ENCODE measurements around the gene KRT36. TPM values are rescaled to one million over a fixed set of nuclear protein-coding genes. Genes with fewer than 3 reads are reported as not detected.

The KRT36 gene
- total RNA-seq, 2 donors from 2014 or later: not detected

DNA sequence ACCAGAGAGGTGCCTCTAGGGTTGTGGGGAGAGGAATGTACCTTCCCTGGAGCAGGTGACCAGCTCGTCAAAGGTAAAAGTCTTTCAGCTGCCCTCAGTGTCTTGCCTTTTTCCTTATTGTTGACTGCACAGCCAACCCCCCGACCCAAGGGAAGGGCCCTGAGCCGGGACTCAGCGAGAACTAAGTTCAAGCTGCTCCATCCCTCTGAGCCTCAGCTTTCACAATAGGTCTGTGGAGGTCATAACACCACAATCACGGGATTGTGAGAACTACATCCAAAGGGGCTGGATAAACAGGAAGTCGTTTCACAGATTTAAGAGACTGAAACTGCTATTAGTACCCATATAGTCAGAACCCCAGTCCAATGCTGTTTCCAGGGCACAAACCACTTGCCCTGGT is 2.6 kb upstream of the KRT36 start:
- Histone ChIP-seq H3K27me3 (ENCODE audit: control insufficient read depth, insufficient read depth, low read length, poor library complexity, severe bottlenecking) (no peaks in the 10 kb centered on the region), H3K9me3 (ENCODE audit: control insufficient read depth, low read length) (no peaks in the 10 kb centered on the region), H3K27ac (ENCODE audit: low read depth, low read length) (no peak overlapping the region), H3K4me3 (ENCODE audit: low read length) (no peak overlapping the region), H3K9ac (ENCODE audit: extremely low read depth, low read length, poor library complexity, severe bottlenecking) (no peak overlapping the region), H3K4me1 (ENCODE audit: control insufficient read depth, insufficient read depth, low read length) (no peaks in the 10 kb centered on the region), H3K36me3 (ENCODE audit: control insufficient read depth, insufficient read depth, low read length) (no peaks in the 10 kb centered on the region)
- Mint-ChIP-seq H3K4me1 (peaks cover 4% of the 10 kb centered on the region), H3K4me3 (no peak overlapping the region), H3K27ac (no peak overlapping the region), H3K9me3 (no peaks in the 10 kb centered on the region), H3K27me3 (ENCODE audit: insufficient read depth) (peaks cover 23% of the 10 kb centered on the region), H3K36me3 (ENCODE audit: low read depth) (no peaks in the 10 kb centered on the region)
- 62 to 88% methylated on average over 2 to 6 of the region's 6 CpGs for WGBS, 2 experiments (ENCODE audit: insufficient coverage in 1 of 2, insufficient read length in 1 of 2)
- DNase-seq: no peak
- TF ChIP-seq, protein P1, sequence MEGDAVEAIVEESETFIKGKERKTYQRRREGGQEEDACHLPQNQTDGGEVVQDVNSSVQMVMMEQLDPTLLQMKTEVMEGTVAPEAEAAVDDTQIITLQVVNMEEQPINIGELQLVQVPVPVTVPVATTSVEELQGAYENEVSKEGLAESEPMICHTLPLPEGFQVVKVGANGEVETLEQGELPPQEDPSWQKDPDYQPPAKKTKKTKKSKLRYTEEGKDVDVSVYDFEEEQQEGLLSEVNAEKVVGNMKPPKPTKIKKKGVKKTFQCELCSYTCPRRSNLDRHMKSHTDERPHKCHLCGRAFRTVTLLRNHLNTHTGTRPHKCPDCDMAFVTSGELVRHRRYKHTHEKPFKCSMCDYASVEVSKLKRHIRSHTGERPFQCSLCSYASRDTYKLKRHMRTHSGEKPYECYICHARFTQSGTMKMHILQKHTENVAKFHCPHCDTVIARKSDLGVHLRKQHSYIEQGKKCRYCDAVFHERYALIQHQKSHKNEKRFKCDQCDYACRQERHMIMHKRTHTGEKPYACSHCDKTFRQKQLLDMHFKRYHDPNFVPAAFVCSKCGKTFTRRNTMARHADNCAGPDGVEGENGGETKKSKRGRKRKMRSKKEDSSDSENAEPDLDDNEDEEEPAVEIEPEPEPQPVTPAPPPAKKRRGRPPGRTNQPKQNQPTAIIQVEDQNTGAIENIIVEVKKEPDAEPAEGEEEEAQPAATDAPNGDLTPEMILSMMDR (conservative IDR thresholded peaks at IDR 0.05): no peak

DNA sequence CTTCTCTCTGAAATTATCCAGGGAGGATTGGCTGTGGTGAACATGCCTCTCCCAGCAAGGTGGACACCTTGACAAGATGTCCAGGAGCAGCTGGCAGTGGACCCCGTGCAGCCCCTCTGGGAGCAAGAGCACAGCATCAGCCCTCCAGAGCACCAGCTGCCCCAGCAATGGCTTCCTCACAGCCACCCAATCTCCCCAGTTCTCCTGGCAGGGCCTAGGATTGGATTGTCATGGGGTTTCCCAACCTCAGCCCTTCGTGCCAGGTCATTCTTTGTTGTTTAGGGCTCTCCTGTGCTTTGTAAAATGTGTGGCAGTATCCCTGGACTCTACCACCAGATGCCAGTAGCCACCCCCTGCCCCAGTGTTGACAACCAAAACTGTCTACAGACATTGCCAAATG is 1.8 kb upstream of the KRT36 start:
- no peak for DNase-seq
- H3K27me3 ChIP-seq (ENCODE audit: control insufficient read depth, insufficient read depth, low read length, poor library complexity, severe bottlenecking): no peaks in the 10 kb centered on the region
- no peak overlapping the region for H3K4me3 ChIP-seq (ENCODE audit: low read length)
- no peak overlapping the region for H3K27ac ChIP-seq (ENCODE audit: low read depth, low read length)
- no peaks in the 10 kb centered on the region for H3K9me3 Mint-ChIP-seq
- no peaks in the 10 kb centered on the region for H3K4me1 ChIP-seq (ENCODE audit: control insufficient read depth, insufficient read depth, low read length)
- H3K9me3 ChIP-seq (ENCODE audit: control insufficient read depth, low read length): no peaks in the 10 kb centered on the region
- no peaks in the 10 kb centered on the region for H3K36me3 Mint-ChIP-seq (ENCODE audit: low read depth)
- H3K36me3 ChIP-seq (ENCODE audit: control insufficient read depth, insufficient read depth, low read length): no peaks in the 10 kb centered on the region
- H3K4me1 Mint-ChIP-seq: peaks cover 2% of the 10 kb centered on the region
- H3K4me3 Mint-ChIP-seq: no peak overlapping the region
- WGBS, 2 experiments (ENCODE audit: insufficient coverage in 1 of 2, insufficient read length in 1 of 2): 72 to 100% methylated on average over 1 to 2 of the region's 2 CpGs
- H3K9ac ChIP-seq (ENCODE audit: extremely low read depth, low read length, poor library complexity, severe bottlenecking): no peak overlapping the region
- H3K27me3 Mint-ChIP-seq (ENCODE audit: insufficient read depth): peaks cover 30% of the 10 kb centered on the region
- no peak overlapping the region for H3K27ac Mint-ChIP-seq
- TF ChIP-seq, protein P1 (conservative IDR thresholded peaks at IDR 0.05): no peak

DNA sequence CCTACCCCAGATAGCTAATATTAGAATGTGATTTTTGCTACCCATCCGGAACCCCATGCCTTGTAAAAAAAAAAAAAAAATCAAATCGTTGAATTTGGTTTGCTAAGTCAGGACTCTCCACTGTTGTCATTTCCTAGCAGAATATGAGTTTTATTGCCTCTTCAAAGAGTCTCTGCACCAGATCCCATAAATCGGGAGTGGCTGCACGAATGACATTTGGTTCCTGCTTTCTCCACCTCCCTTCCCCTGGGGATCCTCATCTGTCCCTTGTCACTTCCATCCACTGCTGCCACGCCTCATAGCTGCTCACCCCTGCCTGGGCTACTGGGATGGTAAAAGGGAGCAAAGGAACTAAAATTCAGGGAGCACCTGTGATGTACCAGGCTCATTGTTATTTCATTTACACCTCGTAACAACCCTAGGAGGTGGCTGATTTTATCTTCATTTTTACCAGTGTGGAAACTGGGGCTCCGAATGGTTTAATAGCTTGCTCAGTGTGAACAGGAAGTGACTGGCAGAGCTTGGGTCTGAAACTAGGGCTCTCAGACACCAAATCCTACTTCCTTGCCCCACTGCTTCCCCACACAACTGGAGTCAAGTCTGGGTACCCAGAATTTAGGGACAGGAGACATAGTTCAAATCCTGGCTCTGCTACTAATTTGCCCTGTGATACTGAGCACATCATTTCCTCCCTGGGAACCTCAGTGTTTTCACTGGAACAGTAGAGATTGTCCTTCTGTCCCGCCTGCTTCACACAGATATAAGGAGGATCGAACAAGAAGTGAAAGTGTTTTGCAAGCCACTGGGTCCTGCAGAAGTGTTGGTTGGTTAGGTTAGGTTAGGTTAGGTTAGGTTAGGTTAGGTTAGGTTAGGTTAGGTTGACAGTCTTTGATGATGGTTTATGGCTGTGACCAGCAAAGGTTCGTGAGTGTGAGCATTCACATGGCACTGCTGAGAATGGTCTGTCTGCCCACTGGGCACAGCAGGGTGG is 585 bp upstream of the KRT36 start:
- Histone ChIP-seq H3K9ac (ENCODE audit: extremely low read depth, low read length, poor library complexity, severe bottlenecking) (no peak overlapping the region), H3K27me3 (ENCODE audit: control insufficient read depth, insufficient read depth, low read length, poor library complexity, severe bottlenecking) (no peaks in the 10 kb centered on the region), H3K4me1 (ENCODE audit: control insufficient read depth, insufficient read depth, low read length) (no peaks in the 10 kb centered on the region), H3K27ac (ENCODE audit: low read depth, low read length) (no peak overlapping the region), H3K9me3 (ENCODE audit: control insufficient read depth, low read length) (no peaks in the 10 kb centered on the region), H3K36me3 (ENCODE audit: control insufficient read depth, insufficient read depth, low read length) (no peaks in the 10 kb centered on the region), H3K4me3 (ENCODE audit: low read length) (no peak overlapping the region)
- H3K27me3 Mint-ChIP-seq (ENCODE audit: insufficient read depth): peaks cover 39% of the 10 kb centered on the region
- H3K9me3 Mint-ChIP-seq: no peaks in the 10 kb centered on the region
- no peak overlapping the region for H3K27ac Mint-ChIP-seq
- DNase-seq: no peak
- H3K4me3 Mint-ChIP-seq: no peak overlapping the region
- 95 to 96% methylated on average over 8 to 10 of the region's 10 CpGs for WGBS, 2 experiments (ENCODE audit: insufficient coverage in 1 of 2, insufficient read length in 1 of 2)
- no peaks in the 10 kb centered on the region for H3K36me3 Mint-ChIP-seq (ENCODE audit: low read depth)
- H3K4me1 Mint-ChIP-seq: no peaks in the 10 kb centered on the region
- TF ChIP-seq, protein P1 (conservative IDR thresholded peaks at IDR 0.05): no peak

Measured in endodermal cell (in vitro differentiated cells).